Left lung (tissue), 10 donors: ENCODE measurements around the gene TPMT. TPM values are rescaled to one million over a fixed set of nuclear protein-coding genes. Genes with fewer than 3 reads are reported as not detected.

Source experiments
- ATAC-seq: fragments of 200-7000 bp; cut with Tn5 transposase; one replicate; pipeline ENCODE4 v1.9.1; 2020; ENCODE audit warnings: moderate library complexity
- DNase-seq, 4 donors: peaks; one replicate each; pipeline ENCODE4 v3.0.0-alpha.2; 2013 to 2020
- H3K27ac ChIP-seq, 2 donors: fragments of 200-600 bp; sonication (generic) in 1 of 2; one replicate each; pipeline versions ENCODE4 v1.5.0 to v1.8.0; 2020 to 2021
- H3K27me3 ChIP-seq, 2 donors: fragments of 200-600 bp; sonication (generic) in 1 of 2; one replicate each; pipeline versions ENCODE4 v1.5.0 to v1.8.0; 2020 to 2021
- H3K36me3 ChIP-seq, 2 donors: fragments of 200-600 bp; sonication (generic) in 1 of 2; one replicate each; pipeline versions ENCODE4 v1.5.0 to v1.8.0; 2020 to 2021
- H3K4me1 ChIP-seq, 2 donors: fragments of 200-600 bp; one replicate each; pipeline ENCODE4 v1.8.0; 2021
- H3K4me3 ChIP-seq, 2 donors: fragments of 200-600 bp; sonication (generic) in 1 of 2; one replicate each; pipeline versions ENCODE4 v1.5.0 to v1.8.0; 2020 to 2021; ENCODE audit warnings: mild to moderate bottlenecking in 1 of 2
- H3K9me3 ChIP-seq, 2 donors: fragments of 200-600 bp; sonication (generic) in 1 of 2; one replicate each; pipeline versions ENCODE4 v1.5.0 to v1.8.0; 2020 to 2021
- CTCF ChIP-seq, 2 donors: fragments of 200-600 bp; sonication (generic) in 1 of 2; IDR thresholded peaks; one replicate each; pipeline versions ENCODE4 v1.5.0 to v1.8.0; 2021; ENCODE audit warnings: antibody characterized with exemption in 2 of 2
- intact Hi-C, 2 donors: fragments of 100-400 bp; cut with DNase I; formaldehyde crosslinking; loops; one replicate each; pipeline versions ENCODE4 v1.11.2 to v1.14.2; 2022
- polyA plus RNA-seq, 6 donors: library from polyadenylated mRNA; unstranded; fragments of 120-200 nt; gene quantifications; one replicate each; pipeline ENCODE4 v1.2.1, GENCODE V29; 2013; ENCODE audit not compliant: insufficient read length in 6 of 6
- total RNA-seq, 2 donors: library from RNA; stranded (reverse); fragmentation: NEBNext Ultra II Directional; extraction: Animal tissue kit (Norgen Biotek cat#: 25700); gene quantifications; one replicate each; pipeline ENCODE4 v1.2.1, GENCODE V29; 2021
- donor health status: DM: no; HTN: yes; CAD: no.
- donor health status: DM: no; HTN: no; CAD: no.

TPMT gene
- total and polyA plus RNA-seq, 8 donors = 12.1 to 16.3 (median 14.8) TPM

GRCh38 chr6:18141805-18142590 is 12.9 kb downstream of the TPMT start:
- Histone ChIP-seq H3K9me3 (no peaks in the 10 kb centered on the region), H3K36me3 (peaks cover 0 to 87% of the 10 kb centered on the region in 2 donors), H3K27ac (no peak overlapping the region), H3K4me3 (no peak overlapping the region), H3K27me3 (no peaks in the 10 kb centered on the region), H3K4me1 (no peaks in the 10 kb centered on the region)
- no peak for TF ChIP-seq CTCF (IDR thresholded peaks at IDR 0.05)
- intact Hi-C loops = no loop called here
- DNase-seq (no peak), ATAC-seq (no peak)

DNA sequence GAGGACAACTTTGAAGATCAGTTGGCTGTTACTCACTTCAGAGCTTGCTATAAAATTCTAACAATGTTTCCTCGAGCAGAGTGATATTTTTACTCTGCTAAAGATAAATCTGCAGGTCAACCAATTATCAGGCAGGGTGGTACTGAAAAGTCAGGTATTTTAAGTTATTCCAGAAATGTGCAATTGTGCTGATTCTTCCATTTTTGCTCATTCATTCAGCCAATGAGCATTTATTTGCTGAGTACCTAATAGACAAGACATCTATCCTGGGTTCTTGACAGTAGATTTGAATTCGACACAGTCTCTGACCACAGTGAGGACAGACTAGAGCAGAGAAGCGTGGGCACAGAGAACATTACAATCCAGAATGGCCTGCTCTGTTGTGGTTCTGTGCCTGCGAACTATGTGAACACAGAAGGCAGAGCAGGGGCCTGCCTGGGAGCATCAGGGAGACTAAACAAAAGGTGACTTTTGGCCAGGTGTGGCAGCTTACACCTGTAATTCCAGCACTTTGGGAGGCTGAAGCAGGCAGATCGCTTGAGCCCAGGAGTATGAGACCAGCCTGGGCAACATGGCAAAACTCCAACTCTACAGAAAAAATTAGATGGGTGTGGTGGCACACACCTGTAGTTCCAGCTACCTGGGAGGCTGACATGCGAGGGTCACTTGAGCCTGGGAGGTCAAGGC is 14.8 kb downstream of the TPMT start:
- Histone ChIP-seq H3K27me3 (no peaks in the 10 kb centered on the region), H3K9me3 (no peaks in the 10 kb centered on the region), H3K4me1 (no peaks in the 10 kb centered on the region), H3K36me3 (peaks cover 0 to 93% of the 10 kb centered on the region in 2 donors), H3K27ac (no peak overlapping the region), H3K4me3 (no peak overlapping the region)
- DNase-seq (no peak), ATAC-seq (no peak)
- intact Hi-C loops = no loop called here
- no peak for TF ChIP-seq CTCF (IDR thresholded peaks at IDR 0.05)

DNA sequence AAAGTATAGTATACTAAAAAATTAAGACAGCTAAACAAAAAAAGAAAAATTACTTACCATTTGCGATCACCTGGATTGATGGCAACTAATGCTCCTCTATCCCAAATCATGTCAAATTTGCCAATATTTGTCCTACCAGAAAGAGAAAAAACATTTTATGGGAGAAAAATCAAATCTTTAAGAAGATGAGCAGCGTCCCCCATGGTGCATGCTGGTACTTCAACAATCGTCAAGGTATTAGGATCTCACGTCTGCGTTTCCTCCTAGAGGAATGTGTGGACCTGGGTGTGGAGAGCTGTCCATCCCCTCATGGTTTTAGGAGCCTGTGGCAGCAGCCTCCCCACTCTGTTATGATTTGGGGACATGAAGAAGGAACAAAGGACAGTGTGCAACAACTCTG is 16.0 kb downstream of the TPMT start:
- H3K36me3 ChIP-seq = peaks cover 0 to 94% of the 10 kb centered on the region in 2 donors
- DNase-seq (no peak), ATAC-seq (no peak)
- H3K27me3 ChIP-seq = no peaks in the 10 kb centered on the region
- no peaks in the 10 kb centered on the region for H3K9me3 ChIP-seq
- H3K4me3 ChIP-seq = no peak overlapping the region
- no peak overlapping the region for H3K27ac ChIP-seq
- TF ChIP-seq CTCF (IDR thresholded peaks at IDR 0.05) = no peak
- intact Hi-C loops = no loop called here
- no peaks in the 10 kb centered on the region for H3K4me1 ChIP-seq

- Histone ChIP-seq H3K27ac (no peak overlapping the region), H3K4me3 (no peak overlapping the region), H3K27me3 (no peaks in the 10 kb centered on the region), H3K9me3 (no peaks in the 10 kb centered on the region), H3K4me1 (no peaks in the 10 kb centered on the region), H3K36me3 (peaks cover 0 to 96% of the 10 kb centered on the region in 2 donors)
- no peak for TF ChIP-seq CTCF (IDR thresholded peaks at IDR 0.05)
- intact Hi-C loops = no loop called here
- DNase-seq = no peak
- ATAC-seq = no peak
Measured at GRCh38 chr6:18136260-18136659, 18.6 kb downstream of the TPMT start.

GRCh38 chr6:18135171-18135570 is 19.7 kb downstream of the TPMT start:
- DNase-seq = no peak

More at GRCh38 chr6:18135171-18135570, 19.7 kb downstream of the TPMT start:
- no peak for ATAC-seq
- no peaks in the 10 kb centered on the region for H3K27me3 ChIP-seq
- no peaks in the 10 kb centered on the region for H3K9me3 ChIP-seq
- no peak overlapping the region for H3K4me3 ChIP-seq
- H3K4me1 ChIP-seq = no peaks in the 10 kb centered on the region
- no peak overlapping the region for H3K27ac ChIP-seq
- H3K36me3 ChIP-seq = peaks cover 0 to 96% of the 10 kb centered on the region in 2 donors
- TF ChIP-seq CTCF (IDR thresholded peaks at IDR 0.05) = no peak
- intact Hi-C loops = no loop called here
